GM12878 (cell line): ENCODE results near the gene CLINT1.

Source experiments
- EZH2 ChIP-seq: IDR thresholded peaks from 2 replicates; pipeline ENCODE4 v1.6.1; 2012; ENCODE audit warnings: low read depth, mild to moderate bottlenecking, control low read depth, inconsistent platforms, low read length, borderline replicate concordance; ENCODE audit not compliant: control insufficient read depth
- MXI1 ChIP-seq: fragments of 150-350 bp; IDR thresholded peaks from 2 replicates; pipeline ENCODE4 v1.6.1; 2011; ENCODE audit warnings: low read depth, mild to moderate bottlenecking, inconsistent platforms, low read length, improper control_type of control experiment
- NRF1 ChIP-seq: conservative IDR thresholded peaks from 2 replicates; pipeline ENCODE4 v1.6.1; 2011; ENCODE audit warnings: mild to moderate bottlenecking, low read depth, low read length, improper control_type of control experiment
- POLR2A ChIP-seq: IDR thresholded peaks from 2 replicates; pipeline ENCODE4 v1.6.1; 2011; ENCODE audit warnings: low read depth, mild to moderate bottlenecking, low read length
- TF ChIP-seq, protein P1 (sequence below): IDR thresholded peaks from 2 replicates; pipeline ENCODE4 v1.6.1; 2012; ENCODE audit warnings: low read depth, low read length, improper control_type of control experiment
- TF ChIP-seq, protein P2 (sequence below): fragments of 450-650 bp; IDR thresholded peaks from 2 replicates; pipeline ENCODE4 v1.6.1; 2017; ENCODE audit warnings: mild to moderate bottlenecking, moderate library complexity

- TF ChIP-seq POLR2A (no peak), MXI1 (no peak), NRF1 (no peak), EZH2 (no peak)
- TF ChIP-seq, protein P1, sequence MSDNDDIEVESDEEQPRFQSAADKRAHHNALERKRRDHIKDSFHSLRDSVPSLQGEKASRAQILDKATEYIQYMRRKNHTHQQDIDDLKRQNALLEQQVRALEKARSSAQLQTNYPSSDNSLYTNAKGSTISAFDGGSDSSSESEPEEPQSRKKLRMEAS = no peak
- TF ChIP-seq, protein P2, sequence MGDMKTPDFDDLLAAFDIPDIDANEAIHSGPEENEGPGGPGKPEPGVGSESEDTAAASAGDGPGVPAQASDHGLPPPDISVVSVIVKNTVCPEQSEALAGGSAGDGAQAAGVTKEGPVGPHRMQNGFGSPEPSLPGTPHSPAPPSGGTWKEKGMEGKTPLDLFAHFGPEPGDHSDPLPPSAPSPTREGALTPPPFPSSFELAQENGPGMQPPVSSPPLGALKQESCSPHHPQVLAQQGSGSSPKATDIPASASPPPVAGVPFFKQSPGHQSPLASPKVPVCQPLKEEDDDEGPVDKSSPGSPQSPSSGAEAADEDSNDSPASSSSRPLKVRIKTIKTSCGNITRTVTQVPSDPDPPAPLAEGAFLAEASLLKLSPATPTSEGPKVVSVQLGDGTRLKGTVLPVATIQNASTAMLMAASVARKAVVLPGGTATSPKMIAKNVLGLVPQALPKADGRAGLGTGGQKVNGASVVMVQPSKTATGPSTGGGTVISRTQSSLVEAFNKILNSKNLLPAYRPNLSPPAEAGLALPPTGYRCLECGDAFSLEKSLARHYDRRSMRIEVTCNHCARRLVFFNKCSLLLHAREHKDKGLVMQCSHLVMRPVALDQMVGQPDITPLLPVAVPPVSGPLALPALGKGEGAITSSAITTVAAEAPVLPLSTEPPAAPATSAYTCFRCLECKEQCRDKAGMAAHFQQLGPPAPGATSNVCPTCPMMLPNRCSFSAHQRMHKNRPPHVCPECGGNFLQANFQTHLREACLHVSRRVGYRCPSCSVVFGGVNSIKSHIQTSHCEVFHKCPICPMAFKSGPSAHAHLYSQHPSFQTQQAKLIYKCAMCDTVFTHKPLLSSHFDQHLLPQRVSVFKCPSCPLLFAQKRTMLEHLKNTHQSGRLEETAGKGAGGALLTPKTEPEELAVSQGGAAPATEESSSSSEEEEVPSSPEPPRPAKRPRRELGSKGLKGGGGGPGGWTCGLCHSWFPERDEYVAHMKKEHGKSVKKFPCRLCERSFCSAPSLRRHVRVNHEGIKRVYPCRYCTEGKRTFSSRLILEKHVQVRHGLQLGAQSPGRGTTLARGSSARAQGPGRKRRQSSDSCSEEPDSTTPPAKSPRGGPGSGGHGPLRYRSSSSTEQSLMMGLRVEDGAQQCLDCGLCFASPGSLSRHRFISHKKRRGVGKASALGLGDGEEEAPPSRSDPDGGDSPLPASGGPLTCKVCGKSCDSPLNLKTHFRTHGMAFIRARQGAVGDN = no peak
Observed at GRCh38 chr5:157886796-157887380, 27.9 kb upstream of the CLINT1 start.
